GM13977 (cell line): ENCODE measurements around the gene TMEM132E.

Experiments used
- DNase-seq: peaks from one replicate; pipeline ENCODE4 v3.0.0; 2012; ENCODE audit warnings: low spot score
- CTCF ChIP-seq: IDR thresholded peaks from 2 replicates; pipeline ENCODE4 v1.5.1; 2012; ENCODE audit warnings: mild to moderate bottlenecking, control low read depth; ENCODE audit not compliant: insufficient read depth; ENCODE audit errors: extremely low read depth, missing control alignments
- in situ Hi-C: fragments of 300-500 bp; cut with MboI; formaldehyde crosslinking; loops from one replicate; pipeline ENCODE4 v1.12.0; 2022; ENCODE audit warnings: low sequenced_read_pairs, low pct_unique_long_range_greater_than_20kb, mixed read lengths, inconsistent platforms; ENCODE audit not compliant: unreplicated experiment

The TMEM132E gene

GRCh38 chr17:34665150-34665806 lies 85.9 kb downstream of the TMEM132E start:
- DNase-seq: no peak
- no peak for TF ChIP-seq CTCF
- in situ Hi-C loops: no loop called here

GRCh38 chr17:34665819-34666763 lies 86.7 kb downstream of the TMEM132E start:
- in situ Hi-C loops: no loop called here
- TF ChIP-seq CTCF: no peak
- no peak for DNase-seq

- no peak for TF ChIP-seq CTCF
- no peak for DNase-seq
- in situ Hi-C loops: no loop called here
These were observed 88.3 kb downstream of the TMEM132E start for GRCh38 chr17:34667656-34668055.

- in situ Hi-C loops: no loop called here
- no peak for TF ChIP-seq CTCF
- no peak for DNase-seq
These were observed 88.8 kb downstream of the TMEM132E start for GRCh38 chr17:34668206-34668605.

- no peak for DNase-seq
- in situ Hi-C loops: no loop called here
- no peak for TF ChIP-seq CTCF
These were observed 90.1 kb downstream of the TMEM132E start for GRCh38 chr17:34669511-34669910.

- no peak for DNase-seq
- TF ChIP-seq CTCF: no peak
- in situ Hi-C loops: no loop called here
These were observed 91.2 kb downstream of the TMEM132E start for GRCh38 chr17:34670618-34671017.
